Measurements from ENCODE around the gene NUMBL. TPM values are rescaled to one million over a fixed set of nuclear protein-coding genes. Genes with fewer than 3 reads are reported as not detected.
A peak's percentile ranks its signal among the peaks of the same experiment; 100 is the strongest.
"Not testable (repeated sequence)": the region's sequence is repeated elsewhere in the genome, so short reads cannot be mapped to it uniquely, and the experiment has no call there.

Gene NUMBL
- total RNA-seq: 13.3 and 32.0 TPM in 2 replicates

GRCh38 chr19:40690050-40690692, at the start of gene NUMBL:
TSS of gene NUMBL (minus strand) at chr19:40690651. CDS start at chr19:40690483, 168 bp downstream.
- DNase-seq (ENCODE audit: low read depth): no peak
- peak within 1 kb of the TSS; percentile 64 for H3K4me3 ChIP-seq (ENCODE audit: low read depth, low read length)
- TF ChIP-seq, protein P1, sequence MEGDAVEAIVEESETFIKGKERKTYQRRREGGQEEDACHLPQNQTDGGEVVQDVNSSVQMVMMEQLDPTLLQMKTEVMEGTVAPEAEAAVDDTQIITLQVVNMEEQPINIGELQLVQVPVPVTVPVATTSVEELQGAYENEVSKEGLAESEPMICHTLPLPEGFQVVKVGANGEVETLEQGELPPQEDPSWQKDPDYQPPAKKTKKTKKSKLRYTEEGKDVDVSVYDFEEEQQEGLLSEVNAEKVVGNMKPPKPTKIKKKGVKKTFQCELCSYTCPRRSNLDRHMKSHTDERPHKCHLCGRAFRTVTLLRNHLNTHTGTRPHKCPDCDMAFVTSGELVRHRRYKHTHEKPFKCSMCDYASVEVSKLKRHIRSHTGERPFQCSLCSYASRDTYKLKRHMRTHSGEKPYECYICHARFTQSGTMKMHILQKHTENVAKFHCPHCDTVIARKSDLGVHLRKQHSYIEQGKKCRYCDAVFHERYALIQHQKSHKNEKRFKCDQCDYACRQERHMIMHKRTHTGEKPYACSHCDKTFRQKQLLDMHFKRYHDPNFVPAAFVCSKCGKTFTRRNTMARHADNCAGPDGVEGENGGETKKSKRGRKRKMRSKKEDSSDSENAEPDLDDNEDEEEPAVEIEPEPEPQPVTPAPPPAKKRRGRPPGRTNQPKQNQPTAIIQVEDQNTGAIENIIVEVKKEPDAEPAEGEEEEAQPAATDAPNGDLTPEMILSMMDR (conservative IDR thresholded peaks at IDR 0.05; ENCODE audit: low read depth, low read length): no peak

- TF ChIP-seq, protein P1 (conservative IDR thresholded peaks at IDR 0.05; ENCODE audit: low read depth, low read length): no peak
- no peak for DNase-seq (ENCODE audit: low read depth)
- no peak overlapping the region for H3K4me3 ChIP-seq (ENCODE audit: low read depth, low read length)
Measured at GRCh38 chr19:40739030-40739839, 48.8 kb upstream of the NUMBL start.

GRCh38 chr19:40737102-40737644, 46.7 kb upstream of the NUMBL start:
- no peak for DNase-seq (ENCODE audit: low read depth)
- TF ChIP-seq, protein P1 (conservative IDR thresholded peaks at IDR 0.05; ENCODE audit: low read depth, low read length): no peak
- H3K4me3 ChIP-seq (ENCODE audit: low read depth, low read length): no peak overlapping the region

DNA sequence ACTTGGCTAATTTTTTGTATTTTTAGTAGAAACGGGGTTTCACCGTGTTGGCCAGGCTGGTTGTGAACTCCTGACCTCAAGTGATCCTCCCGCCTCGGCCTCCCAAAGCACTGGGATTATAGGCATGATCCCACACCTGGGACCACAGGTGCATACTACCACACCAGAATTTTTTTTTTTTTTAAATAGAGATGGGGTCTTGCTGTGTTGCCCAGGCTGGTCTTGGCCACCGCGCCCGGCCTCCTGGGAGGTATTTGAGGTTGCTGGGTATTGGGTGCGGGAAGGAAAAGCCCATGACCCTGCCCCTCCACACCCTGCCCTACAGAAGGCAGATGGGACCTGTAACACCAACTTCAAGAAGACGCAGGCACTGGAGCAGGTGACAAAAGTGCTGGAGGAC, 46.2 kb upstream of the NUMBL start:
- no peak for DNase-seq (ENCODE audit: low read depth)
- TF ChIP-seq, protein P1 (conservative IDR thresholded peaks at IDR 0.05; ENCODE audit: low read depth, low read length): no peak
- no peak overlapping the region for H3K4me3 ChIP-seq (ENCODE audit: low read depth, low read length)

- no peak for DNase-seq (ENCODE audit: low read depth)
- H3K4me3 ChIP-seq (ENCODE audit: low read depth, low read length): no peak overlapping the region
- TF ChIP-seq, protein P1 (conservative IDR thresholded peaks at IDR 0.05; ENCODE audit: low read depth, low read length): no peak
Measured at GRCh38 chr19:40735013-40735771, 44.7 kb upstream of the NUMBL start.

DNA sequence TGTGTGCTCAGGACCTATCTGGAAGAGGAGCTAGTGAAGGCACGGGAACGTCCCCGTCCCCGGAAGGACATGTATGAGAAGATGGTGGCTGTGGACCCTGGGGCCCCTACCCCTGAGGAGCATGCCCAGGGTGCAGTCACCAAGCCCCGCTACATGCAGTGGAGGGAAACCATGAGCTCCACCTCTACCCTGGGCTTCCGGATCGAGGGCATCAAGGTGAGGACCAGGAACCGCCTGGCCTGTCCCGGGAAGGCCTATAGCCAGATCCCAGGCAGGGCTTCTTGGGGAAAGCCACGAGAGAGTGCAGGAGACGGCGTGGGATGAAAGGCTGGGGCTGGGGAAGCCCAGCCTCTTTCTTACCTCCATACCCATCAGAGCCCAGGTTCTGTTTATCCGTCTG, 42.7 kb upstream of the NUMBL start:
- no peak for DNase-seq (ENCODE audit: low read depth)
- no peak overlapping the region for H3K4me3 ChIP-seq (ENCODE audit: low read depth, low read length)
- TF ChIP-seq, protein P1 (conservative IDR thresholded peaks at IDR 0.05; ENCODE audit: low read depth, low read length): no peak

DNA sequence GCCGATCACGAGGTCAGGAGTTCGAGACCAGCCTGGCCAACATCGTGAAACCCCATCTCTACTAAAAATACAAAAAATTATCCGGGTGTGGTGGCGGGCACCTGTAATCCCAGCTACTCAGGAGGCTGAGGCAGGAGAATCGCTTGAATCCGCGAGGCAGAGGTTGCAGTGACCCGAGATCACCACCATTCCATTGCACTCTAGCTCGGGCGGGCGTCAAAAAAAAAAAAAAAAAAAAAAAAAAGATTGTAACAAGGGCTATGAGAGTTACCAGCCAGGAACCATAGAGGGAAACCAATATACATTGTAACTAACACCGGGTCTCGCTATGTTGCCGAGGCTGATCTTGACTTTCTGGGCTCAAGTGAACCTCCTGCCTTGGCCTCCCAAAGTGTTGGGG, 41.9 kb upstream of the NUMBL start:
- not testable (repeated sequence) for H3K4me3 ChIP-seq (ENCODE audit: low read depth, low read length); DNase-seq (ENCODE audit: low read depth)

GRCh38 chr19:40730065-40730464, 39.6 kb upstream of the NUMBL start:
- not testable (repeated sequence) for DNase-seq (ENCODE audit: low read depth); H3K4me3 ChIP-seq (ENCODE audit: low read depth, low read length)
